Caco-2 (cell line): ENCODE data around the gene RTN1. TPM values are rescaled to one million over a fixed set of nuclear protein-coding genes. Genes with fewer than 3 reads are reported as not detected.

Source experiments
- BruUV-seq: library from RNA; stranded (reverse); fragments of 400-500 nt; replicated peaks from 2 replicates; lab custom pipeline; 2021; lab: Mats Ljungman, UMichigan
- CTCF ChIA-PET: fragments of 300-600 bp; sonication (Branson Sonifier 250); formaldehyde crosslinking; loops from one replicate; lab custom pipeline; 2022; ENCODE audit warnings: antibody characterized with exemption; lab: Charles Lee
- POLR2A ChIA-PET: fragments of 300-600 bp; sonication (Branson Sonifier 250); formaldehyde crosslinking; loops from one replicate; lab custom pipeline; 2022; ENCODE audit warnings: antibody characterized with exemption; lab: Charles Lee
- DNase-seq, 2 experiments: peaks; one replicate each; pipeline versions ENCODE4 v3.0.0 to v3.0.0-alpha.2; 2020 to 2022
- H3K27me3 ChIP-seq: replicated peaks from 2 replicates; pipeline ENCODE4 v1.6.0; 2011; ENCODE audit warnings: low read length; ENCODE audit not compliant: control insufficient read depth, insufficient read depth
- H3K36me3 ChIP-seq: 2 replicates; pipeline ENCODE4 v1.5.1; 2011; ENCODE audit warnings: low read length; ENCODE audit not compliant: control insufficient read depth, insufficient read depth
- H3K4me1 ChIP-seq: fragments of 250-450 bp; sonication (Bioruptor Pico); 2 replicates; pipeline ENCODE4 v1.5.1; 2020; ENCODE audit warnings: mild to moderate bottlenecking
- H3K4me3 ChIP-seq: 2 replicates; pipeline ENCODE4 v1.5.1; 2011; ENCODE audit warnings: low read depth, mild to moderate bottlenecking, control low read depth, low read length
- H3K9me3 ChIP-seq: fragments of 250-450 bp; sonication (Bioruptor Pico); 2 replicates; pipeline ENCODE4 v1.5.1; 2020; ENCODE audit warnings: mild to moderate bottlenecking, moderate library complexity
- H3K27ac Mint-ChIP-seq: one replicate; pipeline ENCODE4 v1.8.0; 2022; ENCODE audit warnings: mixed read lengths; ENCODE audit not compliant: unreplicated experiment
- H3K27me3 Mint-ChIP-seq: one replicate; pipeline ENCODE4 v1.8.0; 2022; ENCODE audit warnings: mixed read lengths; ENCODE audit not compliant: insufficient read depth, unreplicated experiment
- H3K36me3 Mint-ChIP-seq: one replicate; pipeline ENCODE4 v1.8.0; 2022; ENCODE audit warnings: mild to moderate bottlenecking, mixed read lengths; ENCODE audit not compliant: insufficient read depth, unreplicated experiment
- H3K4me1 Mint-ChIP-seq: one replicate; pipeline ENCODE4 v1.8.0; 2022; ENCODE audit warnings: low read depth, mixed read lengths; ENCODE audit not compliant: unreplicated experiment
- H3K4me3 Mint-ChIP-seq: one replicate; pipeline ENCODE4 v1.8.0; 2022; ENCODE audit warnings: mild to moderate bottlenecking, moderate library complexity, mixed read lengths; ENCODE audit not compliant: unreplicated experiment
- H3K9me3 Mint-ChIP-seq: one replicate; pipeline ENCODE4 v1.8.0; 2022; ENCODE audit warnings: mixed read lengths; ENCODE audit not compliant: unreplicated experiment
- CTCF ChIP-seq, 2 experiments: fragments of 200-600 bp in 1 of 2; IDR thresholded peaks; 1 replicate in 1 of 2; 2 replicates in 1 of 2; pipeline versions ENCODE4 v1.5.1 to v1.8.0; 2011 to 2022; ENCODE audit warnings: antibody characterized with exemption in 1 of 2, control low read depth in 1 of 2, inconsistent platforms in 1 of 2, low read depth in 1 of 2, low read length in 1 of 2, mild to moderate bottlenecking in 1 of 2, moderate library complexity in 1 of 2; ENCODE audit not compliant: insufficient read depth in 1 of 2, severe bottlenecking in 1 of 2, unreplicated experiment in 1 of 2
- intact Hi-C: fragments of 100-400 bp; cut with micrococcal nuclease; formaldehyde crosslinking; loops from one replicate; pipeline ENCODE4 v1.10.0; 2022; ENCODE audit not compliant: unreplicated experiment
- total RNA-seq: library from RNA; stranded (reverse); gene quantifications from 2 replicates; pipeline ENCODE4 v1.2.3, GENCODE V29; 2022

RTN1 gene
- total RNA-seq, 1 experiment from 2014 or later, result 0.25 TPM

- Histone ChIP-seq H3K27me3 (no peaks in the 10 kb centered on the region), H3K36me3 (no peaks in the 10 kb centered on the region), H3K4me3 (no peak overlapping the region), H3K9me3 (no peaks in the 10 kb centered on the region), H3K4me1 (no peaks in the 10 kb centered on the region)
- H3K36me3 Mint-ChIP-seq, result peaks cover 4% of the 10 kb centered on the region
- no peak for TF ChIP-seq CTCF (IDR thresholded peaks at IDR 0.05; ENCODE audit: insufficient read depth in 1 of 2, low read depth in 1 of 2, low read length in 1 of 2, severe bottlenecking in 1 of 2, unreplicated experiment in 1 of 2)
- BruUV-seq, result no TSS peak
- no peaks in the 10 kb centered on the region for H3K9me3 Mint-ChIP-seq
- ChIA-PET CTCF (no interaction called here), POLR2A (no interaction called here)
- no peak for DNase-seq
- no peaks in the 10 kb centered on the region for H3K4me1 Mint-ChIP-seq
- no peak overlapping the region for H3K4me3 Mint-ChIP-seq
- intact Hi-C loops, result no loop called here
- H3K27me3 Mint-ChIP-seq, result peaks cover 6% of the 10 kb centered on the region
- no peak overlapping the region for H3K27ac Mint-ChIP-seq
Observed at GRCh38 chr14:59849411-59850130, 21.0 kb downstream of the RTN1 start.

GRCh38 chr14:59848671-59849070 lies 21.9 kb downstream of the RTN1 start:
- Mint-ChIP-seq H3K4me3 (no peak overlapping the region), H3K36me3 (peaks cover 4% of the 10 kb centered on the region), H3K4me1 (no peaks in the 10 kb centered on the region), H3K9me3 (no peaks in the 10 kb centered on the region), H3K27ac (no peak overlapping the region), H3K27me3 (peaks cover 6% of the 10 kb centered on the region)
- Histone ChIP-seq H3K9me3 (no peaks in the 10 kb centered on the region), H3K4me1 (no peaks in the 10 kb centered on the region), H3K4me3 (no peak overlapping the region), H3K27me3 (no peaks in the 10 kb centered on the region), H3K36me3 (no peaks in the 10 kb centered on the region)
- DNase-seq, result no peak
- POLR2A ChIA-PET, result no interaction called here
- BruUV-seq, result no TSS peak
- CTCF ChIA-PET, result no interaction called here
- TF ChIP-seq CTCF (IDR thresholded peaks at IDR 0.05; ENCODE audit: insufficient read depth in 1 of 2, low read depth in 1 of 2, low read length in 1 of 2, severe bottlenecking in 1 of 2, unreplicated experiment in 1 of 2), result no peak
- intact Hi-C loops, result no loop called here

- Mint-ChIP-seq H3K27me3 (peaks cover 6% of the 10 kb centered on the region), H3K9me3 (no peaks in the 10 kb centered on the region), H3K4me1 (no peaks in the 10 kb centered on the region), H3K27ac (no peak overlapping the region), H3K36me3 (peaks cover 4% of the 10 kb centered on the region), H3K4me3 (no peak overlapping the region)
- ChIA-PET CTCF (no interaction called here), POLR2A (no interaction called here)
- no peaks in the 10 kb centered on the region for H3K27me3 ChIP-seq
- no peak for DNase-seq
- no TSS peak for BruUV-seq
- H3K9me3 ChIP-seq, result no peaks in the 10 kb centered on the region
- H3K4me1 ChIP-seq, result no peaks in the 10 kb centered on the region
- no peaks in the 10 kb centered on the region for H3K36me3 ChIP-seq
- no peak for TF ChIP-seq CTCF (IDR thresholded peaks at IDR 0.05; ENCODE audit: insufficient read depth in 1 of 2, low read depth in 1 of 2, low read length in 1 of 2, severe bottlenecking in 1 of 2, unreplicated experiment in 1 of 2)
- no peak overlapping the region for H3K4me3 ChIP-seq
- intact Hi-C loops, result no loop called here
Observed at GRCh38 chr14:59847711-59848110, 22.9 kb downstream of the RTN1 start.
